CD8-positive, alpha-beta memory T cell (primary cell): ENCODE data around the gene VWDE. TPM values are rescaled to one million over a fixed set of nuclear protein-coding genes. Genes with fewer than 3 reads are reported as not detected.
A peak's percentile ranks its signal among the peaks of the same experiment; 100 is the strongest.

Source experiments
- CTCF ChIA-PET: fragments of 350-600 bp; sonication (Branson Sonifier 250); formaldehyde crosslinking; loops from one replicate; lab custom pipeline; 2021; ENCODE audit warnings: antibody characterized with exemption; lab: Charles Lee
- POLR2A ChIA-PET: fragments of 350-600 bp; sonication (Branson Sonifier 250); formaldehyde crosslinking; loops from one replicate; lab custom pipeline; 2021; ENCODE audit warnings: antibody characterized with exemption; lab: Charles Lee
- DNase-seq, 5 donors: peaks; one replicate each; pipeline versions ENCODE4 v3.0.0 to v3.0.0-alpha.2; 2020 to 2022; ENCODE audit warnings: mixed read lengths in 1 of 5
- H3K27ac ChIP-seq: one replicate; pipeline ENCODE4 v1.7.0; 2013; ENCODE audit warnings: low read depth, mild to moderate bottlenecking, low read length, moderate library complexity
- H3K27me3 ChIP-seq: 2 replicates; pipeline ENCODE4 v1.7.0; 2013; ENCODE audit warnings: low read length, mild to moderate bottlenecking; ENCODE audit not compliant: insufficient read depth, poor library complexity, severe bottlenecking
- H3K36me3 ChIP-seq: 2 replicates; pipeline ENCODE4 v1.7.0; 2013; ENCODE audit warnings: mild to moderate bottlenecking, low read length, moderate library complexity; ENCODE audit not compliant: insufficient read depth
- H3K4me1 ChIP-seq: 2 replicates; pipeline ENCODE4 v1.7.0; 2013; ENCODE audit warnings: mild to moderate bottlenecking, low read length, moderate library complexity; ENCODE audit not compliant: insufficient read depth
- H3K4me3 ChIP-seq: 2 replicates; pipeline ENCODE4 v1.7.0; 2013; ENCODE audit warnings: mild to moderate bottlenecking, low read length
- H3K9me3 ChIP-seq: 2 replicates; pipeline ENCODE4 v1.7.0; 2013; ENCODE audit warnings: mild to moderate bottlenecking, low read length
- H3K27ac Mint-ChIP-seq, 8 donors: one replicate each; pipeline ENCODE4 v1.8.0; 2020 to 2021; ENCODE audit warnings: mixed read lengths in 8 of 8, mild to moderate bottlenecking in 6 of 8, inconsistent platforms in 3 of 8, moderate library complexity in 3 of 8
- H3K27me3 Mint-ChIP-seq, 2 donors: one replicate each; pipeline ENCODE4 v1.8.0; 2020 to 2021; ENCODE audit warnings: mixed read lengths in 2 of 2, mild to moderate bottlenecking in 1 of 2, moderate library complexity in 1 of 2
- H3K36me3 Mint-ChIP-seq, 3 donors: one replicate each; pipeline ENCODE4 v1.8.0; 2020 to 2021; ENCODE audit warnings: mixed read lengths in 3 of 3, inconsistent platforms in 1 of 3, mild to moderate bottlenecking in 1 of 3
- H3K4me1 Mint-ChIP-seq, 3 donors: one replicate each; pipeline ENCODE4 v1.8.0; 2020 to 2021; ENCODE audit warnings: mixed read lengths in 3 of 3, inconsistent platforms in 1 of 3, mild to moderate bottlenecking in 1 of 3
- H3K4me3 Mint-ChIP-seq, 7 donors: one replicate each; pipeline ENCODE4 v1.8.0; 2020 to 2021; ENCODE audit warnings: mixed read lengths in 7 of 7, mild to moderate bottlenecking in 6 of 7, moderate library complexity in 4 of 7, inconsistent platforms in 2 of 7
- H3K9me3 Mint-ChIP-seq, 5 donors: one replicate each; pipeline ENCODE4 v1.8.0; 2020 to 2022; ENCODE audit warnings: mixed read lengths in 5 of 5, mild to moderate bottlenecking in 3 of 5, moderate library complexity in 2 of 5, inconsistent platforms in 1 of 5
- polyA plus RNA-seq: library from polyadenylated mRNA; unstranded; fragments of 300-500 nt; fragmentation: Illumina TruSeq; gene quantifications from one replicate; pipeline ENCODE4 v1.2.3, GENCODE V29; 2021
- total RNA-seq, 2 experiments: library from RNA; stranded (reverse); gene quantifications; one replicate each; pipeline ENCODE4 v1.2.3, GENCODE V29; 2021

VWDE gene
- total and polyA plus RNA-seq, 3 experiments from 2014 or later, result 0.25 to 0.71 (median 0.55) TPM

GRCh38 chr7:12377406-12377805 lies 26.3 kb downstream of the VWDE start:
- H3K27ac ChIP-seq, result no peak overlapping the region
- no peak for DNase-seq
- CTCF ChIA-PET, result interaction anchor here (1.0 kb wide), 1 partner anchor 11 kb away, joined by 3 read pairs; no protein-coding TSS in a partner anchor
- Mint-ChIP-seq H3K27me3 (no peaks in the 10 kb centered on the region), H3K4me3 (no peak overlapping the region), H3K27ac (no peak overlapping the region), H3K36me3 (no peaks in the 10 kb centered on the region), H3K4me1 (no peaks in the 10 kb centered on the region), H3K9me3 (no peaks in the 10 kb centered on the region)
- H3K4me3 ChIP-seq, result no peak overlapping the region
- no peaks in the 10 kb centered on the region for H3K4me1 ChIP-seq
- no peaks in the 10 kb centered on the region for H3K27me3 ChIP-seq
- no peaks in the 10 kb centered on the region for H3K36me3 ChIP-seq
- H3K9me3 ChIP-seq, result no peaks in the 10 kb centered on the region
- POLR2A ChIA-PET, result no interaction called here

- no peaks in the 10 kb centered on the region for H3K9me3 Mint-ChIP-seq
These were observed 29.9 kb downstream of the VWDE start for GRCh38 chr7:12373580-12374263.

GRCh38 chr7:12370249-12370648 lies 33.4 kb downstream of the VWDE start:
- Mint-ChIP-seq H3K9me3 (no peaks in the 10 kb centered on the region), H3K36me3 (no peaks in the 10 kb centered on the region), H3K4me1 (no peaks in the 10 kb centered on the region), H3K27ac (no peak overlapping the region), H3K4me3 (no peak overlapping the region), H3K27me3 (no peaks in the 10 kb centered on the region)
- no peaks in the 10 kb centered on the region for H3K36me3 ChIP-seq
- H3K27me3 ChIP-seq, result no peaks in the 10 kb centered on the region
- DNase-seq, result no peak
- H3K9me3 ChIP-seq, result no peaks in the 10 kb centered on the region
- H3K4me1 ChIP-seq, result no peaks in the 10 kb centered on the region
- ChIA-PET CTCF (no interaction called here), POLR2A (no interaction called here)
- no peak overlapping the region for H3K27ac ChIP-seq
- H3K4me3 ChIP-seq, result no peak overlapping the region

More at GRCh38 chr7:12373580-12374263, 29.9 kb downstream of the VWDE start:
- Histone ChIP-seq H3K4me3 (no peak overlapping the region), H3K27ac (no peak overlapping the region), H3K36me3 (no peaks in the 10 kb centered on the region), H3K9me3 (no peaks in the 10 kb centered on the region), H3K4me1 (no peaks in the 10 kb centered on the region), H3K27me3 (no peaks in the 10 kb centered on the region)
- POLR2A ChIA-PET, result no interaction called here
- no peak for DNase-seq
- H3K4me3 Mint-ChIP-seq, result no peak overlapping the region
- H3K4me1 Mint-ChIP-seq, result no peaks in the 10 kb centered on the region
- H3K36me3 Mint-ChIP-seq, result no peaks in the 10 kb centered on the region
- H3K27me3 Mint-ChIP-seq, result no peaks in the 10 kb centered on the region
- CTCF ChIA-PET, result no interaction called here
- no peak overlapping the region for H3K27ac Mint-ChIP-seq

GRCh38 chr7:12369756-12370155 lies 33.9 kb downstream of the VWDE start:
- Histone ChIP-seq H3K27ac (no peak overlapping the region), H3K9me3 (no peaks in the 10 kb centered on the region), H3K27me3 (no peaks in the 10 kb centered on the region), H3K4me3 (no peak overlapping the region), H3K4me1 (no peaks in the 10 kb centered on the region), H3K36me3 (no peaks in the 10 kb centered on the region)
- no peaks in the 10 kb centered on the region for H3K36me3 Mint-ChIP-seq
- H3K9me3 Mint-ChIP-seq, result no peaks in the 10 kb centered on the region
- H3K27me3 Mint-ChIP-seq, result no peaks in the 10 kb centered on the region
- no peaks in the 10 kb centered on the region for H3K4me1 Mint-ChIP-seq
- H3K27ac Mint-ChIP-seq, result peak overlapping the region in 1 of 8 donors; percentile 8
- DNase-seq, result no peak
- POLR2A ChIA-PET, result no interaction called here
- no peak overlapping the region for H3K4me3 Mint-ChIP-seq
- CTCF ChIA-PET, result no interaction called here

- Mint-ChIP-seq H3K9me3 (no peaks in the 10 kb centered on the region), H3K27ac (no peak overlapping the region), H3K4me3 (no peak overlapping the region), H3K4me1 (no peaks in the 10 kb centered on the region), H3K36me3 (no peaks in the 10 kb centered on the region), H3K27me3 (no peaks in the 10 kb centered on the region)
- no peaks in the 10 kb centered on the region for H3K9me3 ChIP-seq
- H3K36me3 ChIP-seq, result no peaks in the 10 kb centered on the region
- ChIA-PET CTCF (no interaction called here), POLR2A (no interaction called here)
- H3K4me1 ChIP-seq, result no peaks in the 10 kb centered on the region
- no peak overlapping the region for H3K4me3 ChIP-seq
- no peak for DNase-seq
- no peak overlapping the region for H3K27ac ChIP-seq
- no peaks in the 10 kb centered on the region for H3K27me3 ChIP-seq
These were observed 34.6 kb downstream of the VWDE start for GRCh38 chr7:12369072-12369471.

- H3K36me3 Mint-ChIP-seq, result no peaks in the 10 kb centered on the region
- H3K9me3 Mint-ChIP-seq, result no peaks in the 10 kb centered on the region
- CTCF ChIA-PET, result no interaction called here
- no peak overlapping the region for H3K27ac Mint-ChIP-seq
- H3K4me3 ChIP-seq, result no peak overlapping the region
- H3K27ac ChIP-seq, result no peak overlapping the region
- no peak overlapping the region for H3K4me3 Mint-ChIP-seq
- no peaks in the 10 kb centered on the region for H3K4me1 ChIP-seq
- DNase-seq, result no peak
- no peaks in the 10 kb centered on the region for H3K4me1 Mint-ChIP-seq
- H3K36me3 ChIP-seq, result no peaks in the 10 kb centered on the region
- no peaks in the 10 kb centered on the region for H3K27me3 ChIP-seq
- H3K27me3 Mint-ChIP-seq, result no peaks in the 10 kb centered on the region
- H3K9me3 ChIP-seq, result no peaks in the 10 kb centered on the region
- POLR2A ChIA-PET, result no interaction called here
These were observed 42.7 kb downstream of the VWDE start for GRCh38 chr7:12360948-12361347.

GRCh38 chr7:12358694-12359093 lies 45.0 kb downstream of the VWDE start:
- no peak for DNase-seq
- POLR2A ChIA-PET, result no interaction called here
- Mint-ChIP-seq H3K27me3 (peaks cover 0 to 1% of the 10 kb centered on the region in 2 donors), H3K4me3 (no peak overlapping the region), H3K4me1 (no peaks in the 10 kb centered on the region), H3K9me3 (no peaks in the 10 kb centered on the region), H3K36me3 (no peaks in the 10 kb centered on the region), H3K27ac (no peak overlapping the region)
- CTCF ChIA-PET, result no interaction called here
- no peaks in the 10 kb centered on the region for H3K36me3 ChIP-seq
- no peaks in the 10 kb centered on the region for H3K9me3 ChIP-seq
- H3K4me3 ChIP-seq, result no peak overlapping the region
- H3K4me1 ChIP-seq, result no peaks in the 10 kb centered on the region
- H3K27me3 ChIP-seq, result no peaks in the 10 kb centered on the region
- no peak overlapping the region for H3K27ac ChIP-seq

- H3K4me3 Mint-ChIP-seq, result no peak overlapping the region
- DNase-seq, result no peak
- H3K36me3 Mint-ChIP-seq, result no peaks in the 10 kb centered on the region
- ChIA-PET POLR2A (no interaction called here), CTCF (no interaction called here)
- no peaks in the 10 kb centered on the region for H3K36me3 ChIP-seq
- H3K27me3 Mint-ChIP-seq, result peaks cover 1 to 6% of the 10 kb centered on the region in 2 donors
- H3K27ac ChIP-seq, result no peak overlapping the region
- H3K9me3 ChIP-seq, result no peaks in the 10 kb centered on the region
- peaks cover 0 to under 1% (median 0%) of the 10 kb centered on the region in 3 donors for H3K4me1 Mint-ChIP-seq
- no peaks in the 10 kb centered on the region for H3K4me1 ChIP-seq
- H3K27me3 ChIP-seq, result no peaks in the 10 kb centered on the region
- H3K27ac Mint-ChIP-seq, result no peak overlapping the region
- H3K4me3 ChIP-seq, result no peak overlapping the region
- H3K9me3 Mint-ChIP-seq, result no peaks in the 10 kb centered on the region
These were observed 46.2 kb downstream of the VWDE start for GRCh38 chr7:12357508-12357907.
